Stimulated activated CD4-positive, alpha-beta T cell treated with anti-CD3 and anti-CD28 coated beads, TNF-alpha, amount 100 ng/mL, for 24 hours (primary cell): ENCODE results near the gene TRAF3.

Experiments used
- DNase-seq, 3 experiments: peaks; one replicate each; pipeline ENCODE4 v3.0.0-alpha.2; 2020; ENCODE audit warnings: low read depth in 3 of 3

The TRAF3 gene

GRCh38 chr14:102939329-102939728 lies 162.1 kb downstream of the TRAF3 start:
- no peak for DNase-seq

DNA sequence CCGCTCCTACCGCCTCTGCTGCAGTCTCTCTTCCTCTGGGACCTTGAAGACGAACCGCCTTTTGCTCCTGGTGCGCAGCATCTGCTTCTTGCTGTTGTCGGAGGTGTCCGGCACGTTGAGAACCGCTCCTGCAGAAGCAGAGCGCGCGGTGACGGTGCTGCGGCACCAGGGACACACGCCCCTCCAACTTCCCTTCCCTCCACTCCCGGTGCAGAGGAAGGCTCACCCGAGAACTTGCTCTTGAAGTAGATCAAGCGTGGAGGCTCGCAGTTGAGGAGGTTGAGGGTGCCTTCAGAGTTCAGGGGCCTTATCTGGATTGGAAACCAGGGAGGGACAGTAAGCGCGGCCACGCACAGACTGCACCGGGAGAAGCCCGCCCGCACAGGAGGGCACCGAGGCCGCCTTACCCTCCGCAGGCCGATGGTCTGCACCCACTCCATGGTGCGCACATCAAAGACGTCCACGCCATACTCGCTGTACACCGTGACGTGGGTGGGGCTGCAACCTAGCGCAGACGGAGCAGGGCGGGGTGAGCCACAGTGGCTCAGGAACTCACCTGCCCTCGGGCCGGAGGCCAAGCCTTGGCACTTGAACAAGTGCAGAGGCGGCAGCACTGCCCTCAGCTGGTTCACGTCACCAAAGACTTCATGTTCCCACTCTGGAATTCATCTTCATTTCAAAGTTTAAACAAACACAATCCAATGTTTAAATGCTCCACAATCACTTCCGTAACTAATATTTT lies 162.7 kb downstream of the TRAF3 start:
- no peak for DNase-seq

DNA sequence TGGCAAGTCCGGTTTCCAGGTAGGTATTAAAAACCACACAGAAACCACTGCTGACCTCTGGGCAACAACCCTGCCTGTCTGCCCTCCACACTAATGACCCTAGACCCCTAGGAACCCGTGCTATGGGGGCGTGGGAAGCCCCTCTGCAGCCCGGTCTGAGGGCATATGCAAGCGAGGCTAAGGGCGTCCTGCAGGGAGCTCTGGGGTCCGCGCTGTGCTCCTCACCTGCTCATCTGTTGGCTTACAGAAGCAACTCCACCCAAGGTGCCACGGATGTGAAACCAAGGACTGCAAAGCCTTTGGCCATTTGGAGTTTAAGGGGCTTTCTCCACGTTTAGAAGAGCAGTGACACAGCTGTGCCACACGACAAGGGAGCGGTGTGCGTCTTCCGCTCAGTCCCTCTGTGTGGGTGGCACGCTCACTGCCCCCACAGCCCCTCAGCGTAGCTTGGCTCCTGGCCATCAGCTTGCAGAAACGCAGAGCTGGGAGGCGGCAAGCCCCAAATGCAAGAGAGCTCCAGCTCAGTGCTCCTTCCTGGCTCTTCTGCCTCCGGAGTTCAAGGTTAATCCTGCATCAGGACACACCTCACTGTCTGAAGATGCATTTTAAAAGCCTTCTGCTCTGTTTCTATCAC lies 163.6 kb downstream of the TRAF3 start:
- DNase-seq = no peak

DNA sequence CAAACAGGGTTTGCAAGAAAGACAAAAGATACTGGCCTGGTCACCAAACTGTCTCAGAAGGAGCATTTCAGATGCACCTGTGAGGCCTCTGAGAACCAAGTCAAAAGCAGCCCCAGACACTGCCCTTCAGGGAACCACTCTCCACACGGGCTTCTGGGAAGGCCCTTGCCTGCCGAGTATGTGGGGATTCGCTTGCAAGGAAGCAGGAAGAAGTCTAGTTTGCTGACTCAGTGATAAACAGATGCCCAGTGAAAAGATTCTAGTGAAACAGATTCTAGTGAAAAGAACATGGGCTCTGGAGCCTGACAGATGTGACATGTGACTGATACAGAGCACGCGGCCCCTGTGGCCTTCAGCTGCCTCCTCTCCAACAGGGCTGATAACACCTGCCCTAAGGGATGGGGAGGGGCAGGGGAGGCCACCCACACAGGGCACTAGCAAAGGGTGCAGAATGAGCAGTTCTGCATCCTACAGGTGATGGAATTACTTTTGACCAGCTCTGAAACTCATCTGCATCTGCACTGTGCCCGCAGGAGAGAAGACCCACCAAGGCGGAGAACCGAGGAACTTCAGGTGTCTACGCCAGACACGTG lies 164.3 kb downstream of the TRAF3 start:
- DNase-seq = no peak

DNA sequence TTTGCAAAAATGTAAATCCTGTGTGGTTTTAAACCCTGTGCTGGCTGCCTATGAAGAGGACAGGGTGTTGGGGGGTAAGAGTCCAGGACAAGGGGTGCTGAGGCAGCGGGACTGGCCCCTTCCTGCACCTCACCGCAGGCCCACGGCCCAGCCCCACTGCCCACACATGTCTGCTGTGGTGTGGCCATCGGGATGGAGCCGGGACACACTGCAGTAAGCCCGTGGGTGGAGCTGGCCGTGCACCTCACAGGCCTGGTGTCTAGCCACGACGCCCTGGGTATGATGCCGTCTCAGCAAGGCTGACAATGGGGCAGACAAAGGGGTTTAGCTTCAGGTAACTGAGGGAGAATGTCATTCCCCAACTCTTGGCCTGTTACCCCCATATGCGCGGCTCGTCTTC lies 164.8 kb downstream of the TRAF3 start:
- no peak for DNase-seq

DNA sequence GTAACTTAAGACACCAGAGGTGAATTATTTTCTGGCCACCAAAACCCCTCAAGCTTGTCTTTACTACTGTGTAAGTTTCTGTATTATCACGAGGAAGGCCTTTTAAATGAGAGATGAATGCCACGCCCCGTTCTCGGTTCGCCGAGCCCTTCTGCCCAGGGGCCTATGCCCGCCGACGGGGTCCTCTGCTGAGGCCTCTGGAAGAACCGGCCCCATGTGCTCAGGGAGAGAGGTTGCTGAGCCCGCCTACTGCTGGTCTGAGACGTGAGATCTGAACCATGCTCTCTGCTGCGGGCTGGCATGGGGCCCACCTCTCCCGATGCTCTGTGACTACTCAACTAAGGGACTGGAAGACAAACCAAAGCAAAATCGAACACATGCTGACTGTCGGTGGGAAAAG lies 166.2 kb downstream of the TRAF3 start:
- DNase-seq = no peak

DNA sequence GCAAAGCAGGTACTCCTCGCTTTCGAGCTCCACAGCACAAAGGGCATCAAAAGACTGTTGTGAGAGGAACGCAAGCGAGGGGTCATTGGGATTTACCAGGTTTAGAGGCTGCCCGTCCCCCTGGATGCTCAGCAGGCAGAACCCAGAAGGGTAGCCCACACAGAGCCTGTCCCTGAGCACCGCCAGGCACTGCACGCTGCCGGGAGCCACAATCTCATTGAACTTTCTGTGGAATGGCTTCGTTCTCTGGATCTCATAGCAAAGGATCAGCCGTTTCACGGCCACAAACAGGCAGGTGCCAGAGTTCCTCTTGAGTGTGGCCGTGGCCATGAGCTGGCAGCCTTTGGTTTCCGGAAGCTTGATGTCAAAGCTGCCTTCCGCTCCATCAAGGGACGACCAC lies 166.7 kb downstream of the TRAF3 start:
- no peak for DNase-seq

- DNase-seq = no peak
Measured at GRCh38 chr14:102944448-102945330, 167.4 kb downstream of the TRAF3 start.

DNA sequence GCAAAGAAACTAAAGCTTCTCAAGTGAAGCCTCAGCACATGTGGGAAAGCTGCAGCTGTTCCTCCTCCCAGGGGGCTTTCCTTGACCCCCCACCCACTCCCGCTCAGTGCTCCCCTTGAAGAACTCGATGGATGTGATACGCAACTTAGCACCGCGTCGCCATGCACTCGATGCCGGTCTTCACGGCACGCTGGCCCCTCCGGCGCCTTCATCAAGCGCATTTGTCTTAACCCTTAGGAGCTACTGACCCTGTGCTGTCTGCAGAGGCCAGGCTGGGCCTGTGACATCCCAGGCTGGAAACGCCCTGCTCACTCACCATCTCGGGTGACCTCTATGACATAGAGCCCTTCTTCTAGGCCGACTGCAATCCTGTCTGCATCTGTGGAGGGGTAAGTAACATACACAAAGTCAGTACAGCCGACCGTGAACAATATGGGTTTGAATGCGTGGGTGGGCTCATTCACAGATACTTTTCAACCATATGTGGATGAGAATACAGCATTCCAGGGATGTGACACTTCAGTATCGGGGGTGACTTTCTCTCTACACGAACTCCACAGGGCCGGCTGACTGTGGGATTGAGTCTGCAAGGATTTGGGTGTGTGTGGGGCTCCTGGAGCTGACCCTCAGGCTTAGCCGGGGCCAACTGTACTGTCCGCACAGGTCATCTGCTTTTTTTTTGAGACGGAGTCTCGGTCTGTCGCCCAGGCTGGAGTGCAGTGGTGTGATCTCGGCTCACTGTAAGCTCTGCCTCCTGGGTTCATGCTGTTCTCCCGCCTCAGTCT lies 168.3 kb downstream of the TRAF3 start:
- DNase-seq = no peak

DNA sequence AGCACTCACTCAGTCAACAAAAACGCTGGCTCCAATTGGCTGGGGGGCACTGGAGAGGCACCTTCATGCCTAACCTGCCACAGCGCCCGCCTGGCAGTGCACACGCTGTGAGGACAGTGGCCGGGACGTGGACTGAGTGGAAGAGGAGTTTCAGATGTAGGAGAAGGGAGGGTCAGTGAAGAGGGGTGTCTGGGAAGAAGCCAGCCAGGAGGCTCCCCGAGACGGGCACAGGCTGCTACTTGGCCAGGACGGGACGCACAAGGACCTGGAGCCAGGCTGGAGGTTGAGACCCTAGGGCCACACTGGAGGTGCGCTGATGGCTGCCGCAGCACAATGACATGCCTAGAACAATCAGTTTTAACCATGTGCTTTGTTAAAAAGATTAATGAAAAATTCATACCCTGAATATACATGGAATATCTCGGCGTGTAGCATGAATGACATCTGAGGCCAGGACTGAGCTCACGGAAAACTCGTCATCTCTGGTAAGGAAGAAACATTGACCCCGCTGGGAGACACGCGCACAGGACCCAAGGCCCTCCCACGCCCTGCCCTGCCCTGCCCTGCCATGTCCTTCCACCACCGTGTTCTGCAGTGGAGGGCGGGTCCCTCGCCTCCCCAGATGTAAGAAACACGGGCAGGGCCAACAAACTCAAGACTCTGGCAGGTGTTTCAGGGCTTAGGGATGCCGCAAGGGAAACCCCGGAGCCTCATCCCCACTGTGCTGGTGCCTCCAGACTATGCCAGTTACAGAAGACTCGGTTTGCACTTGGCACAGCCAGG lies 170.3 kb downstream of the TRAF3 start:
- DNase-seq = no peak

- no peak for DNase-seq
Measured at GRCh38 chr14:102948698-102949061, 171.4 kb downstream of the TRAF3 start.

- no peak for DNase-seq
Measured at GRCh38 chr14:102949062-102949800, 172.0 kb downstream of the TRAF3 start.

- DNase-seq = no peak
Measured at GRCh38 chr14:102949801-102950451, 172.7 kb downstream of the TRAF3 start.

DNA sequence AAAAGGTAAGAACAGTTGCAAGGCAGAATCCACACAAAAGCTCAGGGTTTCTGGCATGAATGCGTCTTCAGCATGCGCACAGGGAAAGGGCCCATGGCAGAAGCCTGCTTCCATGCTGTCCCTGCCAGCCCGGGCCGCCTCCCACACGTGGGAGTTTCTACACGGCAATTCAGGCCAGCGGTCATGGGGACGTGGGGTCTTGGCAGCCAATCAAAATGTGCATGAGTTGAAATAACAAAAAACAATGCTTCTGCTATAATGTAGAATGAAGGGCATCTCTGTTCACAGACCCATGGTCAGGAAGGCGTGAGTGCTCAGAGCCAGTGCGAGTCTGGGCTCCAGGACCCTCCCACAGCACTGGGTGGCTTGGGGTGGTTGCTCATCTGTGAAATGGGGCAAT lies 173.8 kb downstream of the TRAF3 start:
- DNase-seq = no peak

DNA sequence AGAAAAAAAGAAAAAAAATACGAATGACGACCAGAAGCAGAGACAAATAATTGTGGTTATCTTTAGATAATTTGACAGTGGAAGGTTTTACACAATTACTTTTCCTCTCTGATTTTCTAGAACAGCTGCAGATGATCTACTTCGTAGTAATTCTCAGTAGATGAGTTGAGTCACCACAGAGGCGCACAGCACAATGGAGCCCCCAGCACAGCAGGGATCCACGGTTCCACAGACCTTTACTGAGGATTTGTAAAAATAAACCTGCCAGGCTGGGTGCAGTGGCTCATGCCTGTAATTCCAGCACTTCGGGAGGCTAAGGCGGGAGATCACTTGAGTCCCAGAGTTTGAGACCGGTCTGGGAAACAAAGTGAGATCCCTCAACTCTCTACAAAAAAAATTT lies 174.6 kb downstream of the TRAF3 start:
- DNase-seq = no peak

- DNase-seq = no peak
Measured at GRCh38 chr14:102952276-102952675, 175.0 kb downstream of the TRAF3 start.

GRCh38 chr14:102953100-102953499 lies 175.9 kb downstream of the TRAF3 start:
- no peak for DNase-seq

DNA sequence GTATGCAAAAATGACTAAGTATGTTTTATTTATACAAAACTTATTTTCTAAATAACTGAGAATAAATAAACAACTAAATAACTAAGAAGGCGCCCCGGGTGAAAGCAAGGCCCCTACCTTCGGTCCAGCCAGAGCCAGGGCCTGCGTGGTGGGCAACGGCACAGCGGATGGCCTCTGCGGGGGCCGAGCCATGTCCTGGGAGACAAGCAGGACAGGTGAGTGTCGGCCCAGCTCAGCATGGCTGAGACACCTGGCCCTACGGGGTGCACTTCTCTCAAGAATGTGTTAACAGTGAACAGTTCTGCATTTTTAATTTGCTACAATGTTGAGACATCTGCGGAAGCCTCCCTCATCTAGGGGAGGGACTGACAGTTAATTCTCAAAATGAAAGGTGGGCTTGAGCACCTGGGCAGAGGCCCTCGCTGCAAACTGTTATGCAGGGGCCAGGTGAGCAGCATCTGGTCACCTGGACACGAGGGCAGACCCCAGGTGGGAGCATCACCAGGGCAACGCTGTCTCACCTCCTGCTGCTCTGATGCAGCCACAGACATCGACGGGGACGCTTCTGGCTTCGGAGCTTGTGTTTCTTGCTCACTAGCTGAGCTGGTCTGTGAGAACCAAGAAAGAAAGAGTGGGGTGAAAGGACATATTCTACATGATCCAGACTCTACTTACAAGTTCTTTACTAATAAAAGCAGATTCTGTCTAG lies 177.0 kb downstream of the TRAF3 start:
- DNase-seq = no peak
